Lower leg skin (tissue), 3 donors: ENCODE measurements around the gene GNG12.

Experiments
- POLR2A ChIP-seq, 2 donors: fragments of 450-650 bp; IDR thresholded peaks; one replicate each; pipeline ENCODE4 v1.6.1; 2016 to 2017; ENCODE audit warnings: antibody characterized with exemption in 2 of 2, mild to moderate bottlenecking in 1 of 2, moderate library complexity in 1 of 2
- TF ChIP-seq, protein P1 (sequence below), 3 donors: fragments of 450-650 bp; IDR thresholded peaks; one replicate each; pipeline ENCODE4 v1.5.1; 2016; ENCODE audit warnings: antibody characterized with exemption in 3 of 3, mild to moderate bottlenecking in 3 of 3, moderate library complexity in 2 of 3

DNA sequence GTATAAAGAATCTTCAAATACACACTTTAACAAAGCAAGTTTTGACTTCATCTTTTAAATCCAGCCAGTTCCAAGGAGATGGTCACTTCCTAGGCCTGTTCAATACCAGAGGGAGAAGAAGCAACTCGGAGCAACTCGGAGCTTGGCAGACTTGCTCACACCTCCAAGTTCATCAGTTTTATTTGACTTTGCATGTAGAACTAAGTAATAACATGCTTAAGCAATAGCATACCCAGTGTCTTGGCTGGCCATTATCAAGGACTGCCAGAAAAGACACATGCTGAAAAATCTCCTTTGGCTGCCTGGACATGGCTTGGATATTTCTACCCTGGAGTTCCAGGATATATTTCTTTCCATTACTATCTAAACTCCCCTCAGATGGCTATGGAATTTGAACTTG lies 52.6 kb downstream of the GNG12 start:
- TF ChIP-seq, protein P1, sequence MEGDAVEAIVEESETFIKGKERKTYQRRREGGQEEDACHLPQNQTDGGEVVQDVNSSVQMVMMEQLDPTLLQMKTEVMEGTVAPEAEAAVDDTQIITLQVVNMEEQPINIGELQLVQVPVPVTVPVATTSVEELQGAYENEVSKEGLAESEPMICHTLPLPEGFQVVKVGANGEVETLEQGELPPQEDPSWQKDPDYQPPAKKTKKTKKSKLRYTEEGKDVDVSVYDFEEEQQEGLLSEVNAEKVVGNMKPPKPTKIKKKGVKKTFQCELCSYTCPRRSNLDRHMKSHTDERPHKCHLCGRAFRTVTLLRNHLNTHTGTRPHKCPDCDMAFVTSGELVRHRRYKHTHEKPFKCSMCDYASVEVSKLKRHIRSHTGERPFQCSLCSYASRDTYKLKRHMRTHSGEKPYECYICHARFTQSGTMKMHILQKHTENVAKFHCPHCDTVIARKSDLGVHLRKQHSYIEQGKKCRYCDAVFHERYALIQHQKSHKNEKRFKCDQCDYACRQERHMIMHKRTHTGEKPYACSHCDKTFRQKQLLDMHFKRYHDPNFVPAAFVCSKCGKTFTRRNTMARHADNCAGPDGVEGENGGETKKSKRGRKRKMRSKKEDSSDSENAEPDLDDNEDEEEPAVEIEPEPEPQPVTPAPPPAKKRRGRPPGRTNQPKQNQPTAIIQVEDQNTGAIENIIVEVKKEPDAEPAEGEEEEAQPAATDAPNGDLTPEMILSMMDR (IDR thresholded peaks at IDR 0.05) = no peak
- TF ChIP-seq POLR2A (IDR thresholded peaks at IDR 0.05) = no peak
